Uterus (tissue), 2 donors: ENCODE measurements around the gene RNF215.

ENCODE experiments used
- CTCF ChIP-seq, 4 experiments: fragments of 200-600 bp in 2 of 4; fragments of 450-650 bp in 2 of 4; sonication (generic) in 2 of 4; IDR thresholded peaks; one replicate each; pipeline ENCODE4 v1.5.1; 2016 to 2019; ENCODE audit warnings: antibody characterized with exemption in 4 of 4, mild to moderate bottlenecking in 2 of 4, moderate library complexity in 1 of 4
- POLR2A ChIP-seq, 2 donors: fragments of 450-650 bp; IDR thresholded peaks; one replicate each; pipeline ENCODE4 v1.6.1; 2016; ENCODE audit warnings: antibody characterized with exemption in 2 of 2, mild to moderate bottlenecking in 1 of 2, moderate library complexity in 1 of 2

GRCh38 chr22:30432096-30432495, 44.9 kb upstream of the RNF215 start:
- no peak for TF ChIP-seq CTCF (IDR thresholded peaks at IDR 0.05)
- TF ChIP-seq POLR2A (IDR thresholded peaks at IDR 0.05): no peak
